H1 (cell line): ENCODE measurements around the gene RUFY3. TPM values are rescaled to one million over a fixed set of nuclear protein-coding genes. Genes with fewer than 3 reads are reported as not detected.

Source experiments
- BACH1 ChIP-seq: IDR thresholded peaks from 2 replicates; pipeline ENCODE4 v1.6.1; 2012; ENCODE audit warnings: low read length, improper control_type of control experiment
- BCL11A ChIP-seq, 2 experiments: IDR thresholded peaks; one replicate each; pipeline ENCODE4 v1.6.1; 2011; ENCODE audit warnings: low read depth in 2 of 2, low read length in 2 of 2, mild to moderate bottlenecking in 2 of 2
- POLR2AphosphoS5 ChIP-seq: IDR thresholded peaks from 2 replicates; pipeline ENCODE4 v1.6.1; 2011; ENCODE audit warnings: low read depth, low read length
- SIN3A ChIP-seq, 2 experiments: IDR thresholded peaks in 1 of 2; conservative IDR thresholded peaks in 1 of 2; 2 replicates each; pipeline ENCODE4 v1.6.1; 2011 to 2012; ENCODE audit warnings: low read length in 2 of 2, improper control_type of control experiment in 1 of 2, low read depth in 1 of 2, mild to moderate bottlenecking in 1 of 2
- polyA plus RNA-seq, 7 experiments: library from polyadenylated mRNA; depleted of rRNA in 3 of 7; stranded (reverse) in 5 of 7; unstranded in 2 of 7; fragments of >200 nt in 5 of 7; fragments of 200-250 nt in 2 of 7; gene quantifications; 1 replicate in 5 of 7; 2 replicates in 1 of 7; 4 replicates in 1 of 7; pipeline versions ENCODE4 v1.2.1 to v1.2.3, GENCODE V29; 2011 to 2013; ENCODE audit warnings: missing spikeins in 2 of 7, mixed read lengths in 2 of 7
- total RNA-seq: library from RNA; stranded (reverse); fragmentation: NEBNext Ultra II Directional; extraction: Animal tissue kit (Norgen Biotek cat#: 25700); gene quantifications from 2 replicates; pipeline ENCODE4 v1.2.1, GENCODE V29; 2021
- TF ChIP-seq, protein P1 (sequence below): IDR thresholded peaks from 2 replicates; pipeline ENCODE4 v1.6.1; 2011; ENCODE audit warnings: low read length, improper control_type of control experiment

Gene RUFY3
- total and polyA plus RNA-seq, 2 of the 8 experiments (the other 6 are each of a cell fraction or from before 2014, with no cell fraction given) = 7.8 to 33.1 TPM

DNA sequence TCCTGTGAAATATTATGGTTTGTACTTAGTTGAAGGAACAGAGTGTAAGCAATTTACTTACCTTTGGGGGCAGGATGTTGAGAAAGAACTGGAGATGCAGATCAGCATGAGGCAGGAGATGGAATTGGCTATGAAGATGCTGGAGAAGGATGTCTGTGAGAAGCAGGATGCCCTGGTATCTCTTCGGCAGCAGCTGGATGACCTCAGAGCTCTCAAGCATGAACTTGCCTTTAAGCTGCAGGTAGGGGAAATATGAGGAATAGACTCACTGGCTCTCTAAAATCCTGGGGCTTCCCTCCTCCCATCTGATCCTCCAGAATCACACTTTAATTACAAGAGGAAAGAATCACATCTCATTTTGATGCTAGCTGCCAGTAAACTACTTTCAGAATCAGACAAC, 67.0 kb downstream of the RUFY3 start (continued):
- no peak for TF ChIP-seq BACH1
- no peak for TF ChIP-seq SIN3A (conservative IDR thresholded peaks at IDR 0.05 in 1 of 2, IDR thresholded peaks at IDR 0.05 in 1 of 2; ENCODE audit: low read depth in 1 of 2, low read length in 2 of 2)
- no peak for TF ChIP-seq BCL11A (IDR thresholded peaks at IDR 0.05; ENCODE audit: low read depth in 2 of 2, low read length in 2 of 2)
- TF ChIP-seq, protein P1, sequence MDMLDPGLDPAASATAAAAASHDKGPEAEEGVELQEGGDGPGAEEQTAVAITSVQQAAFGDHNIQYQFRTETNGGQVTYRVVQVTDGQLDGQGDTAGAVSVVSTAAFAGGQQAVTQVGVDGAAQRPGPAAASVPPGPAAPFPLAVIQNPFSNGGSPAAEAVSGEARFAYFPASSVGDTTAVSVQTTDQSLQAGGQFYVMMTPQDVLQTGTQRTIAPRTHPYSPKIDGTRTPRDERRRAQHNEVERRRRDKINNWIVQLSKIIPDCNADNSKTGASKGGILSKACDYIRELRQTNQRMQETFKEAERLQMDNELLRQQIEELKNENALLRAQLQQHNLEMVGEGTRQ = no peak
- no peak for TF ChIP-seq POLR2AphosphoS5
- TF ChIP-seq, all 59 proteins: peak for 0
